ENCODE results near the gene CACNA1C. TPM values are rescaled to one million over a fixed set of nuclear protein-coding genes. Genes with fewer than 3 reads are reported as not detected.
A peak's percentile ranks its signal among the peaks of the same experiment; 100 is the strongest.

CACNA1C gene
- total and polyA plus RNA-seq, 10 of the 15 experiments (the other 5 are each of a cell fraction or from before 2014, with no cell fraction given) = under 0.01 to 0.15 (median 0.09) TPM; not detected in 5

GRCh38 chr12:2242816-2243215, 190.0 kb downstream of the CACNA1C start:
- Histone ChIP-seq H3K27ac (ENCODE audit: control insufficient read depth, insufficient read depth) (no peak overlapping the region), H3K4me2 (ENCODE audit: control insufficient read depth, insufficient read depth) (no peak overlapping the region), H3K79me2 (ENCODE audit: control insufficient read depth, insufficient read depth, low read length) (no peaks in the 10 kb centered on the region), H2AFZ (ENCODE audit: control insufficient read depth, low read depth, low read length) (no peak overlapping the region), H3K4me3 (no peak overlapping the region), H3K9me3 (replicated peaks; ENCODE audit: control insufficient read depth, insufficient read depth, low read length) (no peaks in the 10 kb centered on the region), H4K20me1 (ENCODE audit: control insufficient read depth, insufficient read depth) (no peaks in the 10 kb centered on the region), H3K27me3 (replicated peaks in 1 of 2; ENCODE audit: control insufficient read depth in 2 of 2, insufficient read depth in 2 of 2, low read length in 1 of 2) (no peaks in the 10 kb centered on the region), H3K4me1 (ENCODE audit: control insufficient read depth, insufficient read depth, low read length) (peaks cover 9% of the 10 kb centered on the region), H3K36me3 (ENCODE audit: control insufficient read depth in 2 of 2, insufficient read depth in 2 of 2, low read length in 1 of 2) (no peaks in the 10 kb centered on the region), H3K9ac (ENCODE audit: control insufficient read depth, insufficient read depth, low read length) (no peak overlapping the region)
- intact Hi-C loops (cut with micrococcal nuclease; ENCODE audit: unreplicated experiment) (no loop called here), in situ Hi-C loops (cut with MboI) (no loop called here)
- no peak for FAIRE-seq
- BruUV-seq (replicated peaks) = no TSS peak
- ChIA-PET POLR2A (no interaction called here), SMC1A (ENCODE audit: uncharacterized antibody, unreplicated experiment) (no interaction called here), RAD21 (ENCODE audit: unreplicated experiment) (interaction anchor here (0.8 kb wide), 1 partner anchor 45 kb away, joined by 3 read pairs; no protein-coding TSS in a partner anchor), CTCF (interaction anchor here (1.3 kb wide), 1 partner anchor 45 kb away, joined by 3 read pairs; no protein-coding TSS in a partner anchor)
- ATAC-seq = peak; percentile 21
- 55% methylated on average over 3 of the region's 3 CpGs for WGBS (ENCODE audit: insufficient coverage, insufficient replicate concordance, low lambda C conversion rate, missing lambda C conversion rate)
- no peak for DNase-seq (ENCODE audit: low read depth, low spot score)
- TF ChIP-seq E2F4 (IDR thresholded peaks at IDR 0.05; ENCODE audit: low read depth, low read length) (no peak), JUND (IDR thresholded peaks at IDR 0.05; ENCODE audit: low read depth, low read length) (no peak), RB1 (IDR thresholded peaks at IDR 0.05; ENCODE audit: borderline replicate concordance) (no peak), CHD1 (IDR thresholded peaks at IDR 0.05; ENCODE audit: low read depth, low read length) (no peak), ZSCAN29 (IDR thresholded peaks at IDR 0.05) (no peak), PBX3 (IDR thresholded peaks at IDR 0.05; ENCODE audit: insufficient replicate concordance, low read depth, low read length) (no peak), NR2C1 (IDR thresholded peaks at IDR 0.05) (no peak), TBL1XR1 (IDR thresholded peaks at IDR 0.05; ENCODE audit: low read depth, low read length) (no peak), ATF7 (IDR thresholded peaks at IDR 0.05; ENCODE audit: low read depth) (no peak), REST (IDR thresholded peaks at IDR 0.05; ENCODE audit: low read depth, low read length) (no peak)
- TF ChIP-seq, protein P1, sequence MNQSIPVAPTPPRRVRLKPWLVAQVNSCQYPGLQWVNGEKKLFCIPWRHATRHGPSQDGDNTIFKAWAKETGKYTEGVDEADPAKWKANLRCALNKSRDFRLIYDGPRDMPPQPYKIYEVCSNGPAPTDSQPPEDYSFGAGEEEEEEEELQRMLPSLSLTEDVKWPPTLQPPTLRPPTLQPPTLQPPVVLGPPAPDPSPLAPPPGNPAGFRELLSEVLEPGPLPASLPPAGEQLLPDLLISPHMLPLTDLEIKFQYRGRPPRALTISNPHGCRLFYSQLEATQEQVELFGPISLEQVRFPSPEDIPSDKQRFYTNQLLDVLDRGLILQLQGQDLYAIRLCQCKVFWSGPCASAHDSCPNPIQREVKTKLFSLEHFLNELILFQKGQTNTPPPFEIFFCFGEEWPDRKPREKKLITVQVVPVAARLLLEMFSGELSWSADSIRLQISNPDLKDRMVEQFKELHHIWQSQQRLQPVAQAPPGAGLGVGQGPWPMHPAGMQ (IDR thresholded peaks at IDR 0.05; ENCODE audit: borderline replicate concordance) = no peak
- TF ChIP-seq, protein P2, sequence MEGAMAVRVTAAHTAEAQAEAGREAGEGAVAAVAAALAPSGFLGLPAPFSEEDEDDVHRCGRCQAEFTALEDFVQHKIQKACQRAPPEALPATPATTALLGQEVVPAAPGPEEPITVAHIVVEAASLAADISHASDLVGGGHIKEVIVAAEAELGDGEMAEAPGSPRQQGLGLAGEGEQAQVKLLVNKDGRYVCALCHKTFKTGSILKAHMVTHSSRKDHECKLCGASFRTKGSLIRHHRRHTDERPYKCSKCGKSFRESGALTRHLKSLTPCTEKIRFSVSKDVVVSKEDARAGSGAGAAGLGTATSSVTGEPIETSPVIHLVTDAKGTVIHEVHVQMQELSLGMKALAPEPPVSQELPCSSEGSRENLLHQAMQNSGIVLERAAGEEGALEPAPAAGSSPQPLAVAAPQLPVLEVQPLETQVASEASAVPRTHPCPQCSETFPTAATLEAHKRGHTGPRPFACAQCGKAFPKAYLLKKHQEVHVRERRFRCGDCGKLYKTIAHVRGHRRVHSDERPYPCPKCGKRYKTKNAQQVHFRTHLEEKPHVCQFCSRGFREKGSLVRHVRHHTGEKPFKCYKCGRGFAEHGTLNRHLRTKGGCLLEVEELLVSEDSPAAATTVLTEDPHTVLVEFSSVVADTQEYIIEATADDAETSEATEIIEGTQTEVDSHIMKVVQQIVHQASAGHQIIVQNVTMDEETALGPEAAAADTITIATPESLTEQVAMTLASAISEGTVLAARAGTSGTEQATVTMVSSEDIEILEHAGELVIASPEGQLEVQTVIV (IDR thresholded peaks at IDR 0.05; ENCODE audit: borderline replicate concordance, partially characterized antibody) = no peak
- TF ChIP-seq, protein P3, sequence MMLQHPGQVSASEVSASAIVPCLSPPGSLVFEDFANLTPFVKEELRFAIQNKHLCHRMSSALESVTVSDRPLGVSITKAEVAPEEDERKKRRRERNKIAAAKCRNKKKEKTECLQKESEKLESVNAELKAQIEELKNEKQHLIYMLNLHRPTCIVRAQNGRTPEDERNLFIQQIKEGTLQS (IDR thresholded peaks at IDR 0.05; ENCODE audit: borderline replicate concordance, extremely low read depth, low read depth, low read length) = no peak

All from GM12878 (cell line).